ENCODE measurements around the gene MAP1LC3A.

DNA sequence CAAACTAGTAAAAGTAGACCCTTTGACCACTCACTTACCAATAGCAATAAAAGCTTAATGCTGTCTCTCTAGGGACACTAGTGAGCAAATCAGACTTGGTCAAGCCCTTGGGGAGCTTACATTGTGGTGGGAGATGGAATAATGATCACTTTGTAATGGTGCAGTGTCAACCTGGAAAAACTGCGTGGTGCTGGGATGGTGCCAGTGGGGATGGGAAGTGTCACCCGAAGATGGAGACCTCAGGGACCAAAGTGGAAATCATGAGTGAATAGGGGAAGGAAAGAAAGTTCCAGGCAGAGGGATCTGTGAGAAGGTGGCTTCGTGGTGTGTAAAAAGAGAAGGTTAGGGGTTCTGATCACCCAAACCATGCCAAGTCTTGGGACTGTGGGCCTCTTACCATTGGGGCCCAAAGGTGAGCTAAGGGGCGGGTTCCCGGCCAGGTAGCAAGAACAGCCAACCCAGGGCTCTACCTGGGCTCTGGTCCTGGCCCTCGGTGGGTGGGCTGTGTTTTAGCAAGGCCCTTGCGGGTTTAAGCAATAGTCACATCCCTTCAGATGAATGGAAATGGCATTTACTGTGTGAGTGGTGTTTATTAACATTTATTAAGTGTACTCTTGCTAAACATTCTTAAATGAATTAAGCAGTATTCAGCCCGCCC is 26.8 kb upstream of the MAP1LC3A start:
- TF ChIP-seq, protein P1, sequence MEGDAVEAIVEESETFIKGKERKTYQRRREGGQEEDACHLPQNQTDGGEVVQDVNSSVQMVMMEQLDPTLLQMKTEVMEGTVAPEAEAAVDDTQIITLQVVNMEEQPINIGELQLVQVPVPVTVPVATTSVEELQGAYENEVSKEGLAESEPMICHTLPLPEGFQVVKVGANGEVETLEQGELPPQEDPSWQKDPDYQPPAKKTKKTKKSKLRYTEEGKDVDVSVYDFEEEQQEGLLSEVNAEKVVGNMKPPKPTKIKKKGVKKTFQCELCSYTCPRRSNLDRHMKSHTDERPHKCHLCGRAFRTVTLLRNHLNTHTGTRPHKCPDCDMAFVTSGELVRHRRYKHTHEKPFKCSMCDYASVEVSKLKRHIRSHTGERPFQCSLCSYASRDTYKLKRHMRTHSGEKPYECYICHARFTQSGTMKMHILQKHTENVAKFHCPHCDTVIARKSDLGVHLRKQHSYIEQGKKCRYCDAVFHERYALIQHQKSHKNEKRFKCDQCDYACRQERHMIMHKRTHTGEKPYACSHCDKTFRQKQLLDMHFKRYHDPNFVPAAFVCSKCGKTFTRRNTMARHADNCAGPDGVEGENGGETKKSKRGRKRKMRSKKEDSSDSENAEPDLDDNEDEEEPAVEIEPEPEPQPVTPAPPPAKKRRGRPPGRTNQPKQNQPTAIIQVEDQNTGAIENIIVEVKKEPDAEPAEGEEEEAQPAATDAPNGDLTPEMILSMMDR (IDR thresholded peaks at IDR 0.05; ENCODE audit: extremely low read depth in 1 of 2, insufficient read depth in 1 of 2, low read depth in 1 of 2, low read length in 2 of 2), result no peak
- no peak for TF ChIP-seq POLR2A (IDR thresholded peaks at IDR 0.05; ENCODE audit: low read depth, low read length)
- TF ChIP-seq EZH2 (IDR thresholded peaks at IDR 0.05; ENCODE audit: borderline replicate concordance, low read depth, low read length, severe bottlenecking), result no peak
- TF ChIP-seq, protein P2, sequence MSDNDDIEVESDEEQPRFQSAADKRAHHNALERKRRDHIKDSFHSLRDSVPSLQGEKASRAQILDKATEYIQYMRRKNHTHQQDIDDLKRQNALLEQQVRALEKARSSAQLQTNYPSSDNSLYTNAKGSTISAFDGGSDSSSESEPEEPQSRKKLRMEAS (IDR thresholded peaks at IDR 0.05; ENCODE audit: insufficient read depth, insufficient read length), result no peak
- TF ChIP-seq POLR2AphosphoS5 (IDR thresholded peaks at IDR 0.05; ENCODE audit: insufficient read depth, low read depth, low read length), result no peak
- no peak for TF ChIP-seq MYC (IDR thresholded peaks at IDR 0.05; ENCODE audit: low read depth, low read length)
- TF ChIP-seq JUN (IDR thresholded peaks at IDR 0.05; ENCODE audit: borderline replicate concordance, insufficient read depth, insufficient read length, low read depth), result no peak
- TF ChIP-seq GATA2 (IDR thresholded peaks at IDR 0.05; ENCODE audit: insufficient read depth, insufficient read length, low read depth, low read length), result no peak
- TF ChIP-seq FOS (IDR thresholded peaks at IDR 0.05; ENCODE audit: borderline replicate concordance, insufficient read depth, low read length), result no peak

Data from endothelial cell of umbilical vein (primary cell).